Measurements from ENCODE around the gene GLTPD2.

The GLTPD2 gene

GRCh38 chr17:4768298-4768697, 20.5 kb upstream of the GLTPD2 start:
- no peak overlapping the region for H3K4me3 ChIP-seq (ENCODE audit: low read depth, low read length)
- no peak for DNase-seq (ENCODE audit: low read depth)
- TF ChIP-seq, protein P1, sequence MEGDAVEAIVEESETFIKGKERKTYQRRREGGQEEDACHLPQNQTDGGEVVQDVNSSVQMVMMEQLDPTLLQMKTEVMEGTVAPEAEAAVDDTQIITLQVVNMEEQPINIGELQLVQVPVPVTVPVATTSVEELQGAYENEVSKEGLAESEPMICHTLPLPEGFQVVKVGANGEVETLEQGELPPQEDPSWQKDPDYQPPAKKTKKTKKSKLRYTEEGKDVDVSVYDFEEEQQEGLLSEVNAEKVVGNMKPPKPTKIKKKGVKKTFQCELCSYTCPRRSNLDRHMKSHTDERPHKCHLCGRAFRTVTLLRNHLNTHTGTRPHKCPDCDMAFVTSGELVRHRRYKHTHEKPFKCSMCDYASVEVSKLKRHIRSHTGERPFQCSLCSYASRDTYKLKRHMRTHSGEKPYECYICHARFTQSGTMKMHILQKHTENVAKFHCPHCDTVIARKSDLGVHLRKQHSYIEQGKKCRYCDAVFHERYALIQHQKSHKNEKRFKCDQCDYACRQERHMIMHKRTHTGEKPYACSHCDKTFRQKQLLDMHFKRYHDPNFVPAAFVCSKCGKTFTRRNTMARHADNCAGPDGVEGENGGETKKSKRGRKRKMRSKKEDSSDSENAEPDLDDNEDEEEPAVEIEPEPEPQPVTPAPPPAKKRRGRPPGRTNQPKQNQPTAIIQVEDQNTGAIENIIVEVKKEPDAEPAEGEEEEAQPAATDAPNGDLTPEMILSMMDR (IDR thresholded peaks at IDR 0.05; ENCODE audit: low read depth, low read length, missing control alignments), result no peak

GRCh38 chr17:4769628-4770027, 19.1 kb upstream of the GLTPD2 start:
- TF ChIP-seq, protein P1 (IDR thresholded peaks at IDR 0.05; ENCODE audit: low read depth, low read length, missing control alignments), result no peak
- no peak overlapping the region for H3K4me3 ChIP-seq (ENCODE audit: low read depth, low read length)
- no peak for DNase-seq (ENCODE audit: low read depth)

DNA sequence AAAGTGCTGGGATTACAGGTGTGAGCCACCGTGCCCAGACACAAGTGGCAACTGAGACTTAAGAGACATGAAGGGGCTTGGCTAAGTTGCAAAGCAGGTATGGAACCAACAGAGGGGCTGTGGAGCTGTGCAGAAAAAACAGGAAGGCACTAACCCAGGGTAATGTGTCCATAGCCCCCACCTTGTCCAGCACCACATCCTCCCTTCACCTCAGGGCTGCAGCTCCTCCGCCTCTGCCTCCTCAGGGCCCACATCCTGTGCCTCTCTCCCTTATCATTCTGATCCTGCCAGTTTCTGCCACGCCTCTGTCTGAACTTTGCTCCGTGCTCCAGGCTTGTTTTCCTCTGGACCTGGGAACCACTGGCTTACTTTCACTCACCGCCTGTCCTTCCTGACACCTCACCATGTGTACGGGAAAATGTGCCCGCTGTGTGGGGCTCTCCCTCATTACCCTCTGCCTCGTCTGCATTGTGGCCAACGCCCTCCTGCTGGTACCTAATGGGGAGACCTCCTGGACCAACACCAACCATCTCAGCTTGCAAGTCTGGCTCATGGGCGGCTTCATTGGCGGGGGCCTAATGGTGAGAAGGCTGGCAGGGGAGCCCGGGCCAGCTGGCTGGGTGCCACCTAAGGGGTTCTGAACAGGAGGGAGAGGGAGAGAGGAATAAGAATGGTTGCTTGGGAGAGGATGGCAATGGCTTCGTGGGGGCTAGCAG, 17.1 kb upstream of the GLTPD2 start, which contains the start of gene TM4SF5:
TM4SF5 (plus strand) TSS at position 368 of the 716 bp plus-strand sequence; CDS start at position 405, 37 bp downstream.
- TF ChIP-seq, protein P1 (IDR thresholded peaks at IDR 0.05; ENCODE audit: low read depth, low read length, missing control alignments), result no peak
- DNase-seq (ENCODE audit: low read depth), result no peak
- no peak within 1 kb of the TSS for H3K4me3 ChIP-seq (ENCODE audit: low read depth, low read length)

GRCh38 chr17:4772235-4772613, 16.5 kb upstream of the GLTPD2 start:
- TF ChIP-seq, protein P1 (IDR thresholded peaks at IDR 0.05; ENCODE audit: low read depth, low read length, missing control alignments), result no peak
- DNase-seq (ENCODE audit: low read depth), result no peak
- H3K4me3 ChIP-seq (ENCODE audit: low read depth, low read length), result no peak overlapping the region

GRCh38 chr17:4777969-4778760, 10.6 kb upstream of the GLTPD2 start:
- no peak overlapping the region for H3K4me3 ChIP-seq (ENCODE audit: low read depth, low read length)
- no peak for DNase-seq (ENCODE audit: low read depth)
- TF ChIP-seq, protein P1 (IDR thresholded peaks at IDR 0.05; ENCODE audit: low read depth, low read length, missing control alignments), result no peak

- no peak overlapping the region for H3K4me3 ChIP-seq (ENCODE audit: low read depth, low read length)
- TF ChIP-seq, protein P1 (IDR thresholded peaks at IDR 0.05; ENCODE audit: low read depth, low read length, missing control alignments), result no peak
- no peak for DNase-seq (ENCODE audit: low read depth)
These were observed 8.3 kb upstream of the GLTPD2 start for GRCh38 chr17:4780325-4780955.

Data from GM12864 (cell line).